GM12872 (cell line): ENCODE data around the gene ZNF525.

Source experiments
- TF ChIP-seq, protein P1 (sequence below): IDR thresholded peaks from 3 replicates; pipeline ENCODE4 v1.5.1; 2011; ENCODE audit warnings: low read depth, mild to moderate bottlenecking, low read length, moderate library complexity; ENCODE audit not compliant: insufficient read depth

The ZNF525 gene

DNA sequence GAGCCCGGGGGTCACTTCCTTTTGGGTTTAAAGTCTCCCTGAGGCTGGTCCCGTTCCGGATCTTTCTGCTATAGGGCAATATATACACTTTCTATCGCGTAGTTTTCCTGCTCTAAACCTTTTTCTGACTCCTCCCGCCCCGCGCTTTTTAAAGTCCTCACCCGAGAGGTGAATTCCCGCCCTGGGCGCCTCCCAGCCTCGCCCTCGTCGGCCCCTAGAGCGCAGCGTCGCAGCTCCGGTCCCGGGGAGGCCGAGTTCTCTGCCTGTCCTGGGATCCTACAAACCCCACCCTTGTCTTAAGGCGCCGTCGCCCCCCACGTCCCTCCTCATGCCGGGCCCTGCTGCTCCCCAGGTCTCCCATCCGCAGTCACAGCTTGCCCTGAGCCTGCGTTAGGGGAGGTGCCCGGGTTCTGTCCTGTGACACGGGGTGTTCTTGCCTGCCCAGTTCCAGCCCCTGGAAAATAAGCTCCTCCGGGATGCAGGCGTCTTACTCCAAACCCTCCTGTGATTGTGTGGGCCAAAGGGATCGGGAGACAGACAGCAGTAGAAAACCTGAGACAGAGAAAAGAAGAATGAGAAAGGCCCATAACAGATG, 491 bp downstream of the ZNF525 start:
- TF ChIP-seq, protein P1, sequence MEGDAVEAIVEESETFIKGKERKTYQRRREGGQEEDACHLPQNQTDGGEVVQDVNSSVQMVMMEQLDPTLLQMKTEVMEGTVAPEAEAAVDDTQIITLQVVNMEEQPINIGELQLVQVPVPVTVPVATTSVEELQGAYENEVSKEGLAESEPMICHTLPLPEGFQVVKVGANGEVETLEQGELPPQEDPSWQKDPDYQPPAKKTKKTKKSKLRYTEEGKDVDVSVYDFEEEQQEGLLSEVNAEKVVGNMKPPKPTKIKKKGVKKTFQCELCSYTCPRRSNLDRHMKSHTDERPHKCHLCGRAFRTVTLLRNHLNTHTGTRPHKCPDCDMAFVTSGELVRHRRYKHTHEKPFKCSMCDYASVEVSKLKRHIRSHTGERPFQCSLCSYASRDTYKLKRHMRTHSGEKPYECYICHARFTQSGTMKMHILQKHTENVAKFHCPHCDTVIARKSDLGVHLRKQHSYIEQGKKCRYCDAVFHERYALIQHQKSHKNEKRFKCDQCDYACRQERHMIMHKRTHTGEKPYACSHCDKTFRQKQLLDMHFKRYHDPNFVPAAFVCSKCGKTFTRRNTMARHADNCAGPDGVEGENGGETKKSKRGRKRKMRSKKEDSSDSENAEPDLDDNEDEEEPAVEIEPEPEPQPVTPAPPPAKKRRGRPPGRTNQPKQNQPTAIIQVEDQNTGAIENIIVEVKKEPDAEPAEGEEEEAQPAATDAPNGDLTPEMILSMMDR: no peak

DNA sequence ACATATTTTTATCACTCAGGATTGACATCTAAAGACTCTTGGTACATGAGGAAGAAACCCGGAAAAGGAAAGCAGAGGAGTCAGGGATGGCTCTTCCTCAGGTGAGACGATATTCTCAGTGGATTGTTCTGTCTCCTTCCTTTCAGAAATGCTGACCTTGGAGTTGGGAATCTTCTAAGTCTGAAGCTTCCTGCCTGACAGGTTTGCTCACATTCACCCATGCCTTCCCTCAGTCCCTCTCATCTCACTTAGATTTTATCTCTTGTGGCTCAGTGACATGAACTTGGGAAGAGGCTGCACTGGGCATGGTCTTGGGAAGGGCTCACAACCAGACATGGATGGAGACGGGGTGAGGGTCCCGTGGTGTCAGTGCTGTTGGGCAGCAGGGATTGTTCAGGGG, 6.7 kb downstream of the ZNF525 start:
- TF ChIP-seq, protein P1: no peak

DNA sequence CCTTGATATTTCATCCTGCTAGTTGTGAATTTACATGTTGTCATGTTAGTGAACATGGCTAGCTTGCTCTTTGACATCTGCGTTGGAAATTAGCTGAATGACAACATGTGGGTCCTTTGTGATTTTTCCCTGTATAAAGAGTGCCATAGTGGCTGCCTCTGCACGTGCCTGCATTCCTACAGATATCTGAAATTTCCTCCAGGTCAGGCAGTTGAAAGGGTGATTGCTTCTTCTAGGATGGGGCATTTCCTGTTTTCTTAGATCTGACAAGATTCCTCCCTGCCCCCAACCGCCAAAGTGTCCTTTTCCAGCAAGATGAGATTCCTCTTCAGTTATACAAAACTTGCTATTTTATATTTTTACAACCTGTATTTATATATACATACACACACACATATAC, 8.8 kb downstream of the ZNF525 start:
- TF ChIP-seq, protein P1: no peak

DNA sequence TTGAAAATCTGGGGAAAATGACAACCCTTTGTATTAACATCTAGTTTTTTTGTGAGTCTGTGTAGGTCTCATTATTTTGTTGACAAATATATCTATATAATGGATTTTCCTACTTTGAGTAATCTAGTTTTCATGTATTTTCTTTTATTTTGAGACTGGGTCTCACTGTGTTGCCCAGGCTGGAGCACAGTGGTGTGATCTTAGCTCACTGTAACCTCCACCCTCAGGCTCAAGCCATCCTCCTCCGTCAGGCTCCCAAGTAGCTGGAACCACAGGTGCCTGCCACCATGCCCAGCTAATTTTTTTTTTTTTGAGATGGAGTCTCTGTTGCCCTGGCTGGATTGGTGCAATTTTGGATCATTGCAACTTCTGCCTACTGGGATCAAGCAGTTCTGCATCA, 9.2 kb downstream of the ZNF525 start:
- TF ChIP-seq, protein P1: no peak

DNA sequence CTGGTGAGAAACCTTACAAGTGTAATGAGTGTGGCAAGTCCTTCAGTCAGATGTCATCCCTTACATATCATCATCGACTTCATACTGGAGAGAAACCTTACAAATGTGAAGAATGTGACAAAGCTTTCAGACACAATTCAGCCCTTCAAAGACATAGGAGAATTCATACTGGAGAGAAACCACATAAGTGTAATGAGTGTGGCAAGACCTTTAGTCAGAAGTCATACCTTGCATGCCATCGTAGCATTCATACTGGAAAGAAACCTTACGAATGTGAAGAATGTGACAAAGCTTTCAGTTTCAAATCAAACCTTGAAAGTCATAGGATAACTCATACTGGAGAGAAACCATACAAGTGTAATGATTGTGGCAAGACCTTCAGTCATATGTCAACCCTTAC, 15.9 kb downstream of the ZNF525 start:
- TF ChIP-seq, protein P1: no peak

DNA sequence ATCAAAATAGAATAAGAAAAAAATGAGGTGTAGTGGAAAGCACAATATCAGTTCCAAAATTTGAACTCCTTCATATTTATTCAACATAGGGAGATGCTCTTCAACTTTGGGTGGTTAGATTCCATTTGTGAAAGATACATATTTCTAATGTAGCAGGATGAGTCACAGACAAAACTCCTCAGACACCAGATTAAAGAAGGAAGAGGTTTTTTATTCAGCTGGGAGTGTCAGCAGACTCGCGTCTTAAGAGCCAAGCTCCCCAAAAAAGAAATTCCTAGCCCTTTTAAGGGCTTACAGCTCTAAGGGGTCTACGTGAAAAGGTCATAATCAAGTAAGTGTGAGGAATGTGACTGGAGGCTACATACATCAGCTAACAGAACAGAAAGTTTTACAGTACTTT, 22.7 kb downstream of the ZNF525 start:
- TF ChIP-seq, protein P1: no peak

DNA sequence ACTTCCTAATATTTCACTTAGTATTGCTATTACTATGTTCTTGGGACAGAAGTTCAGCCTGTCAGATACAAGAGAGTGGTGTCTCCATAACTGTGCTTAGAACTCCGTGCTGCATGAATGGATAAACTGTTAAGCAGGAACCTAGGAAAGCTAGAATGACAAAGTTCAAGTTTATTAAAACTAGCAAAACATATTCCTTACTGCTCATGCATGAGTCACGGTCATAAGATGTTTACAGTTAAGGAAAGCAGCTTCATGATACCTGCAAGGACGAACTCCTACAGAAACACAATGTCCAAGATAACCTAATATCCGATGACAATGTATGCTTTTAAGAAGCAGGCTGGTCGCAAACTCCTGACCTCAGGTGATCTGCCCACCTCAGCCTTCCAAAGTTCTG, 23.4 kb downstream of the ZNF525 start:
- TF ChIP-seq, protein P1: no peak
